MG63 (cell line): ENCODE results near the gene ANAPC2. TPM values are rescaled to one million over a fixed set of nuclear protein-coding genes. Genes with fewer than 3 reads are reported as not detected.

ENCODE experiments used
- total RNA-seq: library from RNA; depleted of rRNA; stranded (reverse); fragments of >200 nt; shearing (Covaris generic); gene quantifications from 2 replicates; pipeline ENCODE4 v1.2.3, GENCODE V29; 2014; ENCODE audit warnings: low replicate concordance; rRNA removed

The ANAPC2 gene
- total RNA-seq, 1 experiment from 2014 or later: 34.6 TPM

Other genes starting within 250 kb of the ANAPC2 start
- 66.3 and 88.3 TPM in 2 replicates for gene FBXW5, start 243.8 kb downstream of the ANAPC2 start, total RNA-seq
- not detected in 2 replicates for gene C8G, start 243.3 kb downstream of the ANAPC2 start, total RNA-seq
- gene LCN12, start 236.3 kb downstream of the ANAPC2 start, total RNA-seq: not detected in 2 replicates
- gene PTGDS, start 211.1 kb downstream of the ANAPC2 start, total RNA-seq: not detected in 2 replicates
- gene LCNL1, start 205.6 kb downstream of the ANAPC2 start, total RNA-seq: not detected in 2 replicates
- gene PAXX, start 196.1 kb downstream of the ANAPC2 start, total RNA-seq: 27.5 and 63.0 TPM in 2 replicates
- not detected in 2 replicates for gene CLIC3, start 192.0 kb downstream of the ANAPC2 start, total RNA-seq
- 10.9 and 11.7 TPM in 2 replicates for gene ABCA2, start 160.3 kb downstream of the ANAPC2 start, total RNA-seq
- gene FUT7, start 156.5 kb downstream of the ANAPC2 start, total RNA-seq: not detected in 2 replicates
- gene NPDC1, start 142.4 kb downstream of the ANAPC2 start, total RNA-seq: 86.9 and 253 TPM in 2 replicates
- gene ENTPD2, start 134.5 kb downstream of the ANAPC2 start, total RNA-seq: not detected in 2 replicates
- gene SAPCD2, start 118.0 kb downstream of the ANAPC2 start, total RNA-seq: 20.8 and 32.5 TPM in 2 replicates
- gene UAP1L1, start 111.0 kb downstream of the ANAPC2 start, total RNA-seq: 8.2 and 12.2 TPM in 2 replicates
- 77.1 and 83.1 TPM in 2 replicates for gene MAN1B1, start 101.6 kb downstream of the ANAPC2 start, total RNA-seq
- gene DPP7, start 73.8 kb downstream of the ANAPC2 start, total RNA-seq: 53.6 and 57.8 TPM in 2 replicates
- not detected in 2 replicates for gene GRIN1, start 49.4 kb downstream of the ANAPC2 start, total RNA-seq
- not detected in 2 replicates for gene LRRC26, start 18.5 kb downstream of the ANAPC2 start, total RNA-seq
- gene TMEM210, start 16.5 kb downstream of the ANAPC2 start, total RNA-seq: not detected in 2 replicates
- 161 and 267 TPM in 2 replicates for gene SSNA1, start 116 bp upstream of the ANAPC2 start, total RNA-seq
- 6.2 and 12.0 TPM in 2 replicates for gene TPRN, start 12.2 kb upstream of the ANAPC2 start, total RNA-seq
- 33.5 and 61.7 TPM in 2 replicates for gene TMEM203, start 17.1 kb upstream of the ANAPC2 start, total RNA-seq
- 2.0 and 5.7 TPM in 2 replicates for gene NDOR1, start 17.1 kb upstream of the ANAPC2 start, total RNA-seq
- not detected in 2 replicates for gene RNF208, start 33.7 kb upstream of the ANAPC2 start, total RNA-seq
- 0.89 and 1.5 TPM in 2 replicates for gene CYSRT1, start 36.6 kb upstream of the ANAPC2 start, total RNA-seq
- not detected in 2 replicates for gene RNF224, start 38.9 kb upstream of the ANAPC2 start, total RNA-seq
- not detected in 2 replicates for gene SLC34A3, start 42.3 kb upstream of the ANAPC2 start, total RNA-seq
- 577 and 829 TPM in 2 replicates for gene TUBB4B, start 52.7 kb upstream of the ANAPC2 start, total RNA-seq
- gene STPG3, start 62.7 kb upstream of the ANAPC2 start, total RNA-seq: not detected in 2 replicates
- gene NELFB, start 66.8 kb upstream of the ANAPC2 start, total RNA-seq: 56.3 and 75.6 TPM in 2 replicates
- gene TOR4A, start 89.2 kb upstream of the ANAPC2 start, total RNA-seq: 2.3 and 2.9 TPM in 2 replicates
- gene NRARP, start 113.7 kb upstream of the ANAPC2 start, total RNA-seq: 0.16 TPM in 1 of 2 replicates, not detected in the other
- gene EXD3, start 234.6 kb upstream of the ANAPC2 start, total RNA-seq: 1.2 TPM in 2 replicates
- not detected in 2 replicates for gene NOXA1, start 234.8 kb upstream of the ANAPC2 start, total RNA-seq